Type B pancreatic cell (in vitro differentiated cells): ENCODE data around the gene STUM. TPM values are rescaled to one million over a fixed set of nuclear protein-coding genes. Genes with fewer than 3 reads are reported as not detected.

Experiments used
- DNase-seq: peaks from one replicate; pipeline ENCODE4 v3.0.0; 2021; ENCODE audit warnings: mixed read lengths; ENCODE audit not compliant: unreplicated experiment; ENCODE audit errors: extremely low spot score
- H3K27ac Mint-ChIP-seq: 2 replicates; pipeline ENCODE4 v1.8.0; 2021; ENCODE audit warnings: mild to moderate bottlenecking, mixed read lengths
- H3K27me3 Mint-ChIP-seq: 2 replicates; pipeline ENCODE4 v1.8.0; 2021; ENCODE audit warnings: mixed read lengths
- H3K36me3 Mint-ChIP-seq: 2 replicates; pipeline ENCODE4 v1.8.0; 2021; ENCODE audit warnings: mixed read lengths
- H3K4me1 Mint-ChIP-seq: one replicate; pipeline ENCODE4 v1.8.0; 2021; ENCODE audit warnings: mixed read lengths; ENCODE audit not compliant: unreplicated experiment
- H3K4me3 Mint-ChIP-seq: 2 replicates; pipeline ENCODE4 v1.8.0; 2021; ENCODE audit warnings: mild to moderate bottlenecking, mixed read lengths
- H3K9me3 Mint-ChIP-seq: 2 replicates; pipeline ENCODE4 v1.8.0; 2021; ENCODE audit warnings: mixed read lengths
- total RNA-seq: library from RNA; stranded (reverse); gene quantifications from 2 replicates; pipeline ENCODE4 v1.2.1, GENCODE V29; 2021; ENCODE audit warnings: low replicate concordance
- TF ChIP-seq, protein P1 (sequence below): fragments of 200-600 bp; sonication (generic); conservative IDR thresholded peaks from 2 replicates; pipeline ENCODE4 v1.5.0; 2021; ENCODE audit warnings: antibody characterized with exemption, mild to moderate bottlenecking

The STUM gene
- total RNA-seq, 1 donor from 2014 or later = 2.8 TPM

DNA sequence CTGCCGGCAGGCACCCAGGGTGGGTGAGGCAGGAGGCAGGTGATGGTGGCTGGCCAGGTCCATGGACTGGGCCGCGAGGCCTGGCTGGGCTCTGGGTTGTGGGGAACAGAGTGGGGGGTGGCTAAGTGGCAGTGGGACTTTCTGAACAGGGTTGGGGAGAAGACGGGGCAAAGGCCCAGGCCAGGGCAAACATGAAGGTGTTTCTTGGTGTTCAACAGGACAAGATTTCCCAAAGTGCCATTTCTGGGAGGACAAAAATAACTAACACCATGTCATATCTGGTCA, 26.8 kb downstream of the STUM start:
- H3K27me3 Mint-ChIP-seq = no peaks in the 10 kb centered on the region
- TF ChIP-seq, protein P1, sequence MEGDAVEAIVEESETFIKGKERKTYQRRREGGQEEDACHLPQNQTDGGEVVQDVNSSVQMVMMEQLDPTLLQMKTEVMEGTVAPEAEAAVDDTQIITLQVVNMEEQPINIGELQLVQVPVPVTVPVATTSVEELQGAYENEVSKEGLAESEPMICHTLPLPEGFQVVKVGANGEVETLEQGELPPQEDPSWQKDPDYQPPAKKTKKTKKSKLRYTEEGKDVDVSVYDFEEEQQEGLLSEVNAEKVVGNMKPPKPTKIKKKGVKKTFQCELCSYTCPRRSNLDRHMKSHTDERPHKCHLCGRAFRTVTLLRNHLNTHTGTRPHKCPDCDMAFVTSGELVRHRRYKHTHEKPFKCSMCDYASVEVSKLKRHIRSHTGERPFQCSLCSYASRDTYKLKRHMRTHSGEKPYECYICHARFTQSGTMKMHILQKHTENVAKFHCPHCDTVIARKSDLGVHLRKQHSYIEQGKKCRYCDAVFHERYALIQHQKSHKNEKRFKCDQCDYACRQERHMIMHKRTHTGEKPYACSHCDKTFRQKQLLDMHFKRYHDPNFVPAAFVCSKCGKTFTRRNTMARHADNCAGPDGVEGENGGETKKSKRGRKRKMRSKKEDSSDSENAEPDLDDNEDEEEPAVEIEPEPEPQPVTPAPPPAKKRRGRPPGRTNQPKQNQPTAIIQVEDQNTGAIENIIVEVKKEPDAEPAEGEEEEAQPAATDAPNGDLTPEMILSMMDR = no peak
- no peak for DNase-seq
- H3K4me1 Mint-ChIP-seq = peaks cover 4% of the 10 kb centered on the region
- H3K4me3 Mint-ChIP-seq = no peak overlapping the region
- H3K9me3 Mint-ChIP-seq = no peaks in the 10 kb centered on the region
- no peaks in the 10 kb centered on the region for H3K36me3 Mint-ChIP-seq
- H3K27ac Mint-ChIP-seq = no peak overlapping the region

DNA sequence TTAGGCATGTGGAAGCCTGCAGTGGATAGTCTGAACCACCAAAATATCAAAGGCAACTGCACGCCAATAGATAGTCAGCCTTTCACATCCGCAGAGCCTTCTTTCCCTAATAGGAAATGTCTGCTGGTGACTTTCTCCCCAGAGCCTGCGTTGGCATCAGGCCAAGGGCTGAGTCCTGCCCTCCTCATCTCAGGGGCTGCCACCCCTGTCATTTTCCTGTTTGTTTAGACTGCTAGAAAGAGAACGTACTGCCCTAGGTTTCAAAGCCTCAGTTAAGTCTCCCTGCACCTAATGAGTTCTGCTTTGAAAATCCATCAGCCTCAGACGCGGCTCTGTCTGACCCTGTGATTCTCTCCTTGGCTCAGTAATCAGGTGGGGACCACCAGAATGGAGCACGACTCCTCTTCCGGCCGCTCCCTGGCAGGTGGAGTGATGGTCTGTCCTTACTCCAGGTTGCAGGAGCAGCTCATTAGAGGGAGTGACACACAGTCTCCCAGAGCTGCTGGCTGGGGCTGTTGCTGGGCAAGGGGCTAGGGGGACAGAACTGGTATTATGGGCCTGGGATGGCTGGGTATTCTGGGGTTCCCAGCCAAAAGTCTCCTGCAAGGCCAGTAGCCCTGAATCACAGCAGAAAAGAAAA, 27.3 kb downstream of the STUM start:
- H3K36me3 Mint-ChIP-seq = no peaks in the 10 kb centered on the region
- no peak overlapping the region for H3K4me3 Mint-ChIP-seq
- H3K4me1 Mint-ChIP-seq = peaks cover 4% of the 10 kb centered on the region
- DNase-seq = no peak
- H3K9me3 Mint-ChIP-seq = no peaks in the 10 kb centered on the region
- TF ChIP-seq, protein P1 = no peak
- no peak overlapping the region for H3K27ac Mint-ChIP-seq
- H3K27me3 Mint-ChIP-seq = no peaks in the 10 kb centered on the region

DNA sequence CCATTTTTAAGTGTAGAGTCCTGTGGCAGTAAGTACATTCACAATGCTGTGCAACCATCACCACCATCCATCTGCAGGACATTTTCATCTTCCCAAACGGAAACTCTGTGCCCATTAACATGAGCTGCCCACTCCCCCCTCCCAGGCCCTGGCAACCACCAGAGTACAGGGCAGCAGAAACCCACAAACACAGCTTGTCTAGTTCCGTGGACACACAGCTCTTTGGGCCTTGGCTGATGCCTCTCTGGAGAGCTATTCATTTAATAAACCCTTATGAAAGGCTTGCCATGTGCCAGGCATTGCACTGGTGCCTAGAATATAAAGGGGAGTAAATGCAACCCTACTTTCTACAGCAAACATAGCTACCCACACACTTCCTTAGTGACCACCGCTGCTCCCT, 28.0 kb downstream of the STUM start:
- H3K27ac Mint-ChIP-seq = no peak overlapping the region
- H3K4me3 Mint-ChIP-seq = no peak overlapping the region
- H3K4me1 Mint-ChIP-seq = peaks cover 4% of the 10 kb centered on the region
- H3K36me3 Mint-ChIP-seq = no peaks in the 10 kb centered on the region
- H3K9me3 Mint-ChIP-seq = no peaks in the 10 kb centered on the region
- TF ChIP-seq, protein P1 = no peak
- H3K27me3 Mint-ChIP-seq = no peaks in the 10 kb centered on the region
- DNase-seq = no peak

DNA sequence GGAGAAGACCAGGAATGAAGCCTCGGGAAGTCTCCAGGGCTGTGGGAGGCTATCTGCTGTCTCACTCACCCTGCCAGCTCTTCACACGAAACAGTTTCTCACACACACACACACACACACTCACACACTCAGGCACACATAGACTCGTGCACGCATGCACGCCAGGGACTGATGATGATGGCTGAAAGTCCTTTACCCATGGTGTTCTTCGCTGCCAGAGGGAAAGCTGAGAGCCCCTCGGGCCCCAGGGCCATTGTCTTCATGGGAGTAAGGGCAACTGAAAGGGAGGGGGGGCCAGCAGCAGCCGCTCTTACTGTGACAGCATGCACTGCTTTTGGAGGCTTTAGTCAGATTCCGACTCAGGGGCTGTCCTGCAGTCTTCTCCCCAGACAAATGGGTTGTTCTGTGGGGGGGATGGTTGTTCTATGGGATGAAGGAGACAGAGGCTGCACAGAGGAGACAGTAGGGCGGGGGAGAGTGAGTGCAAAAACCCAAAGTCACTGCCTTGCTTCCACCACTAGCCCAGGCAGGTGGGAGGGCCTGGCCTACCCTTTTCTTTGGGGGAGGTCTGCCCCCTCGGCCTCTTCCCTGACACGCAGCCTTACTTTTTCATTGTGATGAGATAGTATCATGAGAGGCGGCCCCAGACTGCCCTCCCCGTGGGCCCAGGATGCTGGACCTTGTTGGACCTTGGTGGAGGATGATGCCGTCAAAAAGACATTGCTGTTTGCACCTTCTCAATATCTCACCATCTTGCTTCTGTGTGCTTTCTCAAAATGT, 29.0 kb downstream of the STUM start:
- Mint-ChIP-seq H3K27me3 (no peaks in the 10 kb centered on the region), H3K4me1 (peaks cover 4% of the 10 kb centered on the region), H3K9me3 (no peaks in the 10 kb centered on the region), H3K27ac (no peak overlapping the region), H3K4me3 (no peak overlapping the region), H3K36me3 (no peaks in the 10 kb centered on the region)
- TF ChIP-seq, protein P1 = no peak
- no peak for DNase-seq

DNA sequence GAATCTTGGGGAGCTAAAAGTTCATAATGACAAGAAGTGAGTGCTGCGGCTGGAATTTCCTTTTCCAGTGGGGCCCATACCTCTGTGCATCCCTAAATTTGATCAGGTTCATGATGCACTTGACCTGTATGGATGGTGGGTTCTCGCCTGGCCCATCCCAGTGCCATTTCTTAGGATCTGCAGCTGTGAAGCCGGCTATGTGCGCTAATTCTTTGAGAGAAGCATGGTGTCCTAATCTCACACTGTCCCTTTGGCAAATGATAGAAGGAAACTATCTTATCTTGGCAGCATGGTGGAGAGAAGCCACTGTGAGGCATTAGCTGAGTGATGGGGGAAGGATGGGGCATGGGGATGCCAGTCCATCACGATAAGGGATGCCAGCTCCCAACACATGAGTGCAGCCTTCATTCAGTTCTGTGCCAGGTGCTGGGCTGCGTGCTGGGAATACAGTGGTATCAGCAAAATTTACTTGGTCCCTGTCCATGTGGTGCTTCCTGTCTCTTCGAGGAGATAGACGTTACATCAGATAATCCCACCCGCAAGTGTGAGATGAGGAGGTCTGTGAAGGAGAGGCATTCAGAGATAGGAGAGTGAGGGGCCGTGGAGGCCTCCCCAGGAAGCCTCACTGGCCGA, 30.5 kb downstream of the STUM start:
- H3K4me1 Mint-ChIP-seq = peaks cover 3% of the 10 kb centered on the region
- H3K9me3 Mint-ChIP-seq = no peaks in the 10 kb centered on the region
- TF ChIP-seq, protein P1 = no peak
- H3K4me3 Mint-ChIP-seq = no peak overlapping the region
- H3K27me3 Mint-ChIP-seq = no peaks in the 10 kb centered on the region
- H3K27ac Mint-ChIP-seq = no peak overlapping the region
- no peaks in the 10 kb centered on the region for H3K36me3 Mint-ChIP-seq
- no peak for DNase-seq
